WTC11 (cell line): ENCODE results near the gene FAM240A. TPM values are rescaled to one million over a fixed set of nuclear protein-coding genes. Genes with fewer than 3 reads are reported as not detected.
A peak's percentile ranks its signal among the peaks of the same experiment; 100 is the strongest.

Experiments
- ATAC-seq: fragments of 200-7000 bp; cut with Tn5 transposase; 2 replicates; pipeline ENCODE4 v1.10.0; 2021; ENCODE audit warnings: mild to moderate bottlenecking, moderate library complexity
- CTCF ChIA-PET: fragments of 300-600 bp; sonication (Branson Sonifier 250); formaldehyde crosslinking; loops from one replicate; lab custom pipeline; 2021; ENCODE audit warnings: antibody characterized with exemption; lab: Charles Lee
- POLR2A ChIA-PET: fragments of 350-600 bp; sonication (Branson Sonifier 250); formaldehyde crosslinking; loops from one replicate; lab custom pipeline; 2021; ENCODE audit warnings: antibody characterized with exemption; lab: Charles Lee
- DNase-seq: peaks from one replicate; pipeline ENCODE4 v3.0.0; 2021; ENCODE audit warnings: low spot score
- H3K27ac Mint-ChIP-seq: 2 replicates; pipeline ENCODE4 v1.8.0; 2021; ENCODE audit warnings: mixed read lengths
- H3K27me3 Mint-ChIP-seq: 2 replicates; pipeline ENCODE4 v1.8.0; 2021; ENCODE audit warnings: low read depth, mild to moderate bottlenecking, moderate library complexity, mixed read lengths
- H3K36me3 Mint-ChIP-seq: 2 replicates; pipeline ENCODE4 v1.8.0; 2021; ENCODE audit warnings: mixed read lengths
- H3K4me1 Mint-ChIP-seq: 2 replicates; pipeline ENCODE4 v1.8.0; 2022; ENCODE audit warnings: mixed read lengths
- H3K4me3 Mint-ChIP-seq: 2 replicates; pipeline ENCODE4 v1.8.0; 2021; ENCODE audit warnings: mild to moderate bottlenecking, moderate library complexity, mixed read lengths
- H3K9me3 Mint-ChIP-seq: 2 replicates; pipeline ENCODE4 v1.8.0; 2021; ENCODE audit warnings: mixed read lengths
- ATF6 ChIP-seq: sonication (generic); formaldehyde crosslinking; IDR thresholded peaks from 2 replicates; pipeline ENCODE4 v1.8.1; 2023; ENCODE audit warnings: mild to moderate bottlenecking, missing genetic modification reagents
- CREB1 ChIP-seq: sonication (generic); formaldehyde crosslinking; IDR thresholded peaks from 2 replicates; pipeline ENCODE4 v1.8.0; 2023; ENCODE audit warnings: mild to moderate bottlenecking, missing genetic modification reagents
- ELF4 ChIP-seq: sonication (generic); formaldehyde crosslinking; IDR thresholded peaks from 2 replicates; pipeline ENCODE4 v1.8.1; 2022; ENCODE audit warnings: low read depth, mild to moderate bottlenecking, moderate library complexity, missing genetic modification reagents
- EMX1 ChIP-seq: fragments of 250-450 bp; sonication (Bioruptor Pico); IDR thresholded peaks from 2 replicates; pipeline ENCODE4 v1.8.0; 2021; ENCODE audit warnings: mild to moderate bottlenecking
- GABPB1 ChIP-seq: sonication (generic); formaldehyde crosslinking; IDR thresholded peaks from 2 replicates; pipeline ENCODE4 v1.8.1; 2023; ENCODE audit warnings: mild to moderate bottlenecking, missing genetic modification reagents
- GTF2I ChIP-seq: fragments of 250-450 bp; sonication (Bioruptor Pico); conservative IDR thresholded peaks from 2 replicates; pipeline ENCODE4 v1.4.0; 2021; ENCODE audit warnings: mild to moderate bottlenecking
- HMGA2 ChIP-seq: fragments of 250-450 bp; sonication (Bioruptor Pico); IDR thresholded peaks from 2 replicates; pipeline ENCODE4 v1.4.0; 2021; ENCODE audit warnings: mild to moderate bottlenecking, moderate library complexity
- HMGXB4 ChIP-seq: sonication (generic); formaldehyde crosslinking; IDR thresholded peaks from 2 replicates; pipeline ENCODE4 v1.8.1; 2023; ENCODE audit warnings: mild to moderate bottlenecking, moderate library complexity, missing genetic modification reagents
- NFATC4 ChIP-seq: fragments of 250-450 bp; sonication (Bioruptor Pico); IDR thresholded peaks from 2 replicates; pipeline ENCODE4 v1.9.0; 2021; ENCODE audit warnings: mild to moderate bottlenecking
- OVOL2 ChIP-seq: fragments of 250-450 bp; sonication (Bioruptor Pico); IDR thresholded peaks from 2 replicates; pipeline ENCODE4 v1.9.0; 2021; ENCODE audit warnings: mild to moderate bottlenecking, borderline replicate concordance
- SP1 ChIP-seq: sonication (generic); formaldehyde crosslinking; conservative IDR thresholded peaks from 2 replicates; pipeline ENCODE4 v1.8.1; 2022; ENCODE audit warnings: missing genetic modification reagents
- TEAD1 ChIP-seq: sonication (generic); formaldehyde crosslinking; IDR thresholded peaks from 2 replicates; pipeline ENCODE4 v1.8.0; 2022; ENCODE audit warnings: mild to moderate bottlenecking, missing genetic modification reagents
- ZBTB43 ChIP-seq: sonication (generic); formaldehyde crosslinking; IDR thresholded peaks from 2 replicates; pipeline ENCODE4 v1.8.1; 2023; ENCODE audit warnings: mild to moderate bottlenecking, missing genetic modification reagents
- ZNF232 ChIP-seq: sonication (generic); formaldehyde crosslinking; IDR thresholded peaks from 2 replicates; pipeline ENCODE4 v1.8.0; 2022; ENCODE audit warnings: mild to moderate bottlenecking, missing genetic modification reagents
- ZNF281 ChIP-seq: sonication (generic); formaldehyde crosslinking; IDR thresholded peaks from 2 replicates; pipeline ENCODE4 v1.8.0; 2023; ENCODE audit warnings: mild to moderate bottlenecking, missing genetic modification reagents
- ZNF416 ChIP-seq: fragments of 250-450 bp; sonication (Bioruptor Pico); IDR thresholded peaks from 2 replicates; pipeline ENCODE4 v1.9.0; 2021; ENCODE audit warnings: mild to moderate bottlenecking, inconsistent platforms
- ZNF425 ChIP-seq: fragments of 250-450 bp; sonication (Bioruptor Pico); conservative IDR thresholded peaks from 2 replicates; pipeline ENCODE4 v1.9.0; 2021; ENCODE audit warnings: mild to moderate bottlenecking
- ZNF671 ChIP-seq: fragments of 250-450 bp; sonication (Bioruptor Pico); IDR thresholded peaks from 2 replicates; pipeline ENCODE4 v1.8.0; 2021; ENCODE audit warnings: mild to moderate bottlenecking
- total RNA-seq: library from RNA; stranded (reverse); gene quantifications from 3 replicates; pipeline ENCODE4 v1.2.3, GENCODE V29; 2021
- TF ChIP-seq, protein P1 (sequence below): fragments of 250-450 bp; sonication (Bioruptor Pico); IDR thresholded peaks from 2 replicates; pipeline ENCODE4 v1.9.0; 2021; ENCODE audit warnings: mild to moderate bottlenecking

Gene FAM240A
- total RNA-seq, 1 experiment from 2014 or later: 0.13 TPM

- peaks cover 10% of the 10 kb centered on the region for H3K4me1 Mint-ChIP-seq
- no peaks in the 10 kb centered on the region; the same call in 1 of the 2 replicates for H3K36me3 Mint-ChIP-seq
- H3K27me3 Mint-ChIP-seq: no peaks in the 10 kb centered on the region; the same call in 1 of the 2 replicates
- ATAC-seq (no peak), DNase-seq (peak; percentile 8)
- TF ChIP-seq NFATC4: no peak
- TF ChIP-seq, protein P1, sequence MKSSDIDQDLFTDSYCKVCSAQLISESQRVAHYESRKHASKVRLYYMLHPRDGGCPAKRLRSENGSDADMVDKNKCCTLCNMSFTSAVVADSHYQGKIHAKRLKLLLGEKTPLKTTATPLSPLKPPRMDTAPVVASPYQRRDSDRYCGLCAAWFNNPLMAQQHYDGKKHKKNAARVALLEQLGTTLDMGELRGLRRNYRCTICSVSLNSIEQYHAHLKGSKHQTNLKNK (CRISPR knock-in tag): no peak
- no peak for TF ChIP-seq ZNF281 (CRISPR knock-in tag)
- TF ChIP-seq HMGXB4 (CRISPR knock-in tag): no peak
- no peak for TF ChIP-seq OVOL2 (CRISPR knock-in tag)
- TF ChIP-seq GABPB1 (CRISPR knock-in tag): no peak
- TF ChIP-seq ZNF416 (CRISPR knock-in tag): no peak
- TF ChIP-seq ZNF232: no peak
- TF ChIP-seq ATF6 (CRISPR knock-in tag): no peak
- TF ChIP-seq HMGA2 (CRISPR knock-in tag): no peak
- no peak for TF ChIP-seq CREB1 (CRISPR knock-in tag)
- TF ChIP-seq SP1 (CRISPR knock-in tag): no peak
- TF ChIP-seq ZNF671 (CRISPR knock-in tag): no peak
- TF ChIP-seq ZNF425: no peak
- H3K27ac Mint-ChIP-seq: no peak overlapping the region; the same call in 1 of the 2 replicates
- CTCF ChIA-PET: no interaction called here
- no peak overlapping the region for H3K4me3 Mint-ChIP-seq
- POLR2A ChIA-PET: no interaction called here
- H3K9me3 Mint-ChIP-seq: no peaks in the 10 kb centered on the region
Observed at GRCh38 chr3:46668116-46668515, 55.8 kb downstream of the FAM240A start.

DNA sequence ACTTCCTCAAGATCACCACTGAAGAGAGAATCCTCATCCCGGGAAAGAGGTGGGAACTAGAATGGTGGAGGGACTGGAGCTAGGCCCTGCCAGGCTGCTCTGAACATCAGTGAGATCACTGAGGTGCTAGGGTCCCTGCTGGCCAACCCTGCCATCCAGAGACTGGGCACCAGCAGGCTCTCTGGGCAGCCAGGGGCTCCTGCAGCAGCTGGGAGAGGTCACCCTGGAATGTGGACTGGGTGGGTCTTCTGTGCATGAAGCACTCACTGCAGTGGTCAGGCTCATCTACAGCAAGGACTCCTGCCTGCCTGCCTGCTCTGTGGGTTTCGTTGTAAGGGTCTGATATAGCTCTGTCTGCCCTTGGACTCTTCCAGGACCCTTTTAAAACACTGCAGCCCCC, 56.3 kb downstream of the FAM240A start:
- no peaks in the 10 kb centered on the region; the same call in 1 of the 2 replicates for H3K36me3 Mint-ChIP-seq
- ATAC-seq: no peak
- H3K27ac Mint-ChIP-seq: no peak overlapping the region
- TF ChIP-seq GTF2I (no peak), ZBTB43 (no peak), TEAD1 (CRISPR knock-in tag) (no peak), ELF4 (CRISPR knock-in tag) (no peak), EMX1 (CRISPR knock-in tag) (no peak), ZNF281 (CRISPR knock-in tag) (no peak)
- no peaks in the 10 kb centered on the region; the same call in 1 of the 2 replicates for H3K27me3 Mint-ChIP-seq
- POLR2A ChIA-PET: no interaction called here
- CTCF ChIA-PET: no interaction called here
- peak; percentile 4 for DNase-seq
- no peak overlapping the region for H3K4me3 Mint-ChIP-seq
- peaks cover 5% of the 10 kb centered on the region for H3K4me1 Mint-ChIP-seq
- no peaks in the 10 kb centered on the region for H3K9me3 Mint-ChIP-seq
